ENCODE results near the gene TRAPPC2L.

Gene TRAPPC2L

DNA sequence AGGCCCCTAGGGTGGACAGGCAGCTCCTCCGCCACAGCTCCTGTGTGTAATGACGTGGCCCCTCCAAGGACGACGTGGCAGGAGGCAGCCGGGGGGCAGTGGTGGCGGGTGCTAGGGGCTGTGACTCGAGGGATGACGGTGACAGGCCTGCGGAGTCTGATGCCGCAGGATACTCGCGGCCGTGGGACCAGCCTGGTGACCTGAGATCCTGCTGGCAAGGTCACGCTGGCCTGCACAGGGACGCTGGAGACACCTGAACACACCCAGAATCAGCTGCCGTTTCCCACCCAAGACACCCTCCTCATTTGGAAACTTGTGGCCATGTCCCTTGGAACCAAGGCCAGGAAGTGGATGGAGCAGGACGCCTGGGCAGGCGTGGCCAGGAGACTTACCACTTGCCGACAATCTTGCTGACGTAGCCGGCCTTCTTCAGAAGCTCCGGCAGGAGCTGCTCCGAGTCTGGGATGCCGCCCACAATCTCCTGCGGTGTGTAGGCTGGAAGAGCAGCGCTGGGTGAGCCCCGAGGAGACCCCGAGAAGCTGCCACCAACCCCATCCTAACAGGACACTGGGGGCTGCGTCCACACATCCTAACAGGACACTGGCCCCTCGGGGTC is 16.2 kb upstream of the TRAPPC2L start:
- H3K27ac ChIP-seq (ENCODE audit: low read depth, low read length): no peak overlapping the region
- H3K4me1 ChIP-seq (ENCODE audit: control insufficient read depth, insufficient read depth, low read length): no peaks in the 10 kb centered on the region
- no peak overlapping the region for H3K4me3 ChIP-seq (ENCODE audit: low read depth, low read length)
- no peaks in the 10 kb centered on the region for H3K9me3 ChIP-seq (ENCODE audit: control insufficient read depth, insufficient read depth, low read length)
- no peak overlapping the region for H3K9ac ChIP-seq (ENCODE audit: low read depth, low read length)
- peaks cover 21% of the 10 kb centered on the region for H3K36me3 ChIP-seq (ENCODE audit: control insufficient read depth, insufficient read depth, low read length)
- H3K27me3 ChIP-seq (ENCODE audit: control insufficient read depth, insufficient read depth, low read length): no peaks in the 10 kb centered on the region

DNA sequence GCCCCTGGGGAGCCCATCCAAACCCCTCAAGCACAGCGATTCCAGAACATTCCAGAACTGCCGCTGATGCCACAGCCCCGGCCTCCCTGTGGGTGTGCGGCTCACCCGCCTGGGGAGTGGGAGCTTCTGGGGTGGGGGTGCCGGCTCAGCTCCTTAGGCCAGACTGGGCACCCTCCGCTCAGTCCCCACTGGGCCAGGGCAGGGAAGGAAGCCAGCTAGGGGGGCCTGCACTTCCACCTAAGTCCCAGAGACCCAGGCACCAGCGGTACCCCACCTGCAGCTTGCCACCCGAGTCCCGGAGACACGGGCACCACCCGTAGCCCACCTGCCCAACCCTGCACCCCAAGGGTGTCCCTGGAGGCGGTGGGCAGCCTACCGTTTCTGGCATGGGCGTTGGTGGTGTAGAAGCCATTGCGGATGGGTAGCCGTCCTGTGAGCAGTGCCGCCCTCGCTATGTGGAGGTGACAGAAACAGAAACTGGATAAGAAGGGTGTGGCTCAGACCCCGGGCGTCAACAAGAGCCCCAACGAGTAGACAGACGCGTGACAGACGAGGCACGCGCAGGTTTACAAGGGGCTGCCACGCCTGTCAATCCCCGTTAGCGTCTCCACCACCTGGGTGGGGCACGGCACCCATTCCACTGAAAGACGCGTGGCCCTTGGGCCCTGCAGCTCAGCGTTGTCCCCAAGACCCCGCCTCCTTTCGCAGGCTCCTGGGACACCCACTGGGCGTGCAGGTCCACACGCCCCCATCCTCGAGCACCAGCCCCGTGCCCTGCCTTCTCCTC is 15.2 kb upstream of the TRAPPC2L start:
- no peak overlapping the region for H3K4me3 ChIP-seq (ENCODE audit: low read depth, low read length)
- H3K9ac ChIP-seq (ENCODE audit: low read depth, low read length): no peak overlapping the region
- H3K27ac ChIP-seq (ENCODE audit: low read depth, low read length): no peak overlapping the region
- no peaks in the 10 kb centered on the region for H3K27me3 ChIP-seq (ENCODE audit: control insufficient read depth, insufficient read depth, low read length)
- peaks cover 21% of the 10 kb centered on the region for H3K36me3 ChIP-seq (ENCODE audit: control insufficient read depth, insufficient read depth, low read length)
- no peaks in the 10 kb centered on the region for H3K9me3 ChIP-seq (ENCODE audit: control insufficient read depth, insufficient read depth, low read length)
- no peaks in the 10 kb centered on the region for H3K4me1 ChIP-seq (ENCODE audit: control insufficient read depth, insufficient read depth, low read length)

DNA sequence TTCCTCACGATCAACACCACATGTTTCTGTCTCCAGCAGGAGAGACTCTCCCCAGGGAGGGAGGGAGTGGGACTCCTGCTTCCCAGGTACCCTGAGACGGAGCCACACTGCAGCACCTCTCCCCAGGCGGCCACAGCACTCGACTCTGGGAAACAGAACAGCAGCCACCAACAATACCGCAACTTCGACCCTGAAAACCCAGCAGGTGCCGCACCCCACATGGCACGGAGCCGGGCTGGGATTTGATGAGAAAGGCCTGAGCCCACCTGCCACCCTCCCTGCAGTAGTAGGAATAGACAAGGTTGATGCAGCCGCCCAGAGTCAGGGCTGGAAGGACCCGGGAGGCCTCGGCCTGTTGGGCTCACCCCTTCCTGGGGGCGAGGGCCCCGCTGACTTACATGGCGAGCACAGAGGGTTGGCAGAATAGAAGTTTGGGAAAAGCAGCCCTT is 14.6 kb upstream of the TRAPPC2L start:
- Histone ChIP-seq H3K4me1 (ENCODE audit: control insufficient read depth, insufficient read depth, low read length) (no peaks in the 10 kb centered on the region), H3K27ac (ENCODE audit: low read depth, low read length) (no peak overlapping the region), H3K4me3 (ENCODE audit: low read depth, low read length) (no peak overlapping the region), H3K9me3 (ENCODE audit: control insufficient read depth, insufficient read depth, low read length) (no peaks in the 10 kb centered on the region), H3K27me3 (ENCODE audit: control insufficient read depth, insufficient read depth, low read length) (no peaks in the 10 kb centered on the region), H3K9ac (ENCODE audit: low read depth, low read length) (no peak overlapping the region), H3K36me3 (ENCODE audit: control insufficient read depth, insufficient read depth, low read length) (peaks cover 21% of the 10 kb centered on the region)

DNA sequence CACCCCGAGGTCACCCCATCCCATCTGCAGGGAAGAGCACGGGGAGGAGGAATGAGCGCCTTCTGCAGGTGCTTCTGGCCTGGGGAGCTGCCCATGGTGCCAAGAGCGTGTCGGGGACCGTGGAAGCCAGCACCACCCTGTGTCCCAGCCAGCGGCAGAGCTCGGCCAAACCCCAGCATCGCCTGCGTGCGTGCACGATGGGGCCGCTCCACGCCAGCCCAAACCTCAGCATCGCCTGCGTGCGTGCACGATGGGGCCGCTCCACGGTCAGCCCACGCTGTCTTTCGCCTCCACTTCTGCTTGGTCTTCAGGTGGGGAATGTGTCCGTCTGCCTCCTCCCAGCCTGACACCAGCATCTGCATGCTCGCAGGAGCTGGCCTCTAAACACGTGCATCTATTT is 14.1 kb upstream of the TRAPPC2L start:
- no peaks in the 10 kb centered on the region for H3K9me3 ChIP-seq (ENCODE audit: control insufficient read depth, insufficient read depth, low read length)
- no peaks in the 10 kb centered on the region for H3K4me1 ChIP-seq (ENCODE audit: control insufficient read depth, insufficient read depth, low read length)
- no peaks in the 10 kb centered on the region for H3K27me3 ChIP-seq (ENCODE audit: control insufficient read depth, insufficient read depth, low read length)
- no peak overlapping the region for H3K27ac ChIP-seq (ENCODE audit: low read depth, low read length)
- peaks cover 21% of the 10 kb centered on the region for H3K36me3 ChIP-seq (ENCODE audit: control insufficient read depth, insufficient read depth, low read length)
- no peak overlapping the region for H3K4me3 ChIP-seq (ENCODE audit: low read depth, low read length)
- H3K9ac ChIP-seq (ENCODE audit: low read depth, low read length): no peak overlapping the region

DNA sequence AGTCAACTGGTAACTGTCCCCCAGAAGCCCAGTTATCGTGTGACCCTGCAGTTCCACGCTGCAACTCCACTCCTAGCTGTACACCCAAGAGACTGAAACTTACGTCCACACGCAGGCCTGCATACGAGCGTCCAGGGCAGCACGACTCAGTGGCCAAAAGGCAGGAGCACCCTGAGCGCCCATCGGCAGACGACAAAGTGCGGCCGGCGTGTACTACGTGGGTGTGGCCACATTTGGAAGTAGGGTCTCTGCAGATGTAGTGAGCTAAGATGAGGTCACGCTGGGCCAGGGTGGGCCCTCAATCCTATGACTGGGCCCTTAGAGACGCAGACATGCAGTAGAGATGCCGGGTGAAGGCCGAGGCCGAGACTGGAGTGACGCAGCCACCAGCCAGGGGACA is 13.7 kb upstream of the TRAPPC2L start:
- Histone ChIP-seq H3K4me3 (ENCODE audit: low read depth, low read length) (no peak overlapping the region), H3K27ac (ENCODE audit: low read depth, low read length) (no peak overlapping the region), H3K27me3 (ENCODE audit: control insufficient read depth, insufficient read depth, low read length) (no peaks in the 10 kb centered on the region), H3K36me3 (ENCODE audit: control insufficient read depth, insufficient read depth, low read length) (peaks cover 21% of the 10 kb centered on the region), H3K4me1 (ENCODE audit: control insufficient read depth, insufficient read depth, low read length) (no peaks in the 10 kb centered on the region), H3K9me3 (ENCODE audit: control insufficient read depth, insufficient read depth, low read length) (no peaks in the 10 kb centered on the region), H3K9ac (ENCODE audit: low read depth, low read length) (no peak overlapping the region)

DNA sequence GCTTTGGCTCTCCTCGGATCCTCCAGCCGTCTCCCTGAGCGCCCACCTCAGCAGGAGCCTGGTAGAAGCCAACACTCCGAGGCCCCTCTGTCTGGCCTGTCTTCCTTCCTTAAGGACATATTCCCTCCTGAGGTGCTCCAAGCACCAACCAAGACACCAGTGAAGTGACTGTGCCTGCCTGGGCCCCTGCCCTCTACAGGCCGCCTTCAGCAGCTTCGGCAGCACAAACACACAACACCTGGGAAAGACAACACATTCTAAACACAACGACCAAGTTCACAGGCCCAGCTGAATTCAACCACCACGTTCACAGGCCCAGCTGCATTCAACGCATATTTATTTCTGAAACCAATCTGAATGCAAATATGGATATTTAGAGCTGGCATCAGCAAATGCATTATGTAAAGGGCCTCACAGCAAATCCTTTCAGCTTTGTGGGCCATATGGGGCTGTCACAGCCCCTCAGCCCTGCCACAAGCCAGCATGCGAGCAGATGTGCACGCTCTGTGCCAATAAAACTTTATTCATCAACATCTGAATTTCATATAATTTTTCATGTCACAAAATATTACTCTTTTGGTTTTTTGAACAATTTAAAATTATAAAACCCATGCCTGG is 12.4 kb upstream of the TRAPPC2L start:
- Histone ChIP-seq H3K36me3 (ENCODE audit: control insufficient read depth, insufficient read depth, low read length) (peaks cover 13% of the 10 kb centered on the region), H3K27me3 (ENCODE audit: control insufficient read depth, insufficient read depth, low read length) (no peaks in the 10 kb centered on the region), H3K4me3 (ENCODE audit: low read depth, low read length) (no peak overlapping the region), H3K4me1 (ENCODE audit: control insufficient read depth, insufficient read depth, low read length) (no peaks in the 10 kb centered on the region), H3K27ac (ENCODE audit: low read depth, low read length) (no peak overlapping the region), H3K9me3 (ENCODE audit: control insufficient read depth, insufficient read depth, low read length) (no peaks in the 10 kb centered on the region), H3K9ac (ENCODE audit: low read depth, low read length) (no peak overlapping the region)

DNA sequence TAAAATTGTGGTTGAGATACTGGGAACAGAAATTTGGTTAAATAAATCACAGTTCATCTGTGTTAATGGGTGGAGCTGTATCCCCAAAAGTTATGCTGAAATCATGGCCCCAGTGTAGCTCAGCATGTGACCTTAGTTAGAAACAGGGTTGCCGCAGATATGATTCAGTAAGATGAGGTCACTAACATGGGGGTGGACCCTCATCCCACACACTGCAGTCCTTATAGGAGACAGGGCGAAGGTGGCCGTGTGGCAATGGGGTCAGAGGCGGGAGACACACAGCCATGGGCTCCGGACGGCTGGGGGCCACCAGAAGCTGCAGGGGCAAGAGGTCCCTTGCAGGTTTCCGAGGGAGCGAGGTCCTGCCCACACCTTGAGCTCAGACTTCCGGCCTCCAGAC is 10.8 kb upstream of the TRAPPC2L start:
- H3K9ac ChIP-seq (ENCODE audit: low read depth, low read length): no peak overlapping the region
- H3K4me3 ChIP-seq (ENCODE audit: low read depth, low read length): no peak overlapping the region
- no peak overlapping the region for H3K27ac ChIP-seq (ENCODE audit: low read depth, low read length)
- no peaks in the 10 kb centered on the region for H3K4me1 ChIP-seq (ENCODE audit: control insufficient read depth, insufficient read depth, low read length)
- H3K27me3 ChIP-seq (ENCODE audit: control insufficient read depth, insufficient read depth, low read length): no peaks in the 10 kb centered on the region
- H3K9me3 ChIP-seq (ENCODE audit: control insufficient read depth, insufficient read depth, low read length): no peaks in the 10 kb centered on the region
- no peaks in the 10 kb centered on the region for H3K36me3 ChIP-seq (ENCODE audit: control insufficient read depth, insufficient read depth, low read length)

DNA sequence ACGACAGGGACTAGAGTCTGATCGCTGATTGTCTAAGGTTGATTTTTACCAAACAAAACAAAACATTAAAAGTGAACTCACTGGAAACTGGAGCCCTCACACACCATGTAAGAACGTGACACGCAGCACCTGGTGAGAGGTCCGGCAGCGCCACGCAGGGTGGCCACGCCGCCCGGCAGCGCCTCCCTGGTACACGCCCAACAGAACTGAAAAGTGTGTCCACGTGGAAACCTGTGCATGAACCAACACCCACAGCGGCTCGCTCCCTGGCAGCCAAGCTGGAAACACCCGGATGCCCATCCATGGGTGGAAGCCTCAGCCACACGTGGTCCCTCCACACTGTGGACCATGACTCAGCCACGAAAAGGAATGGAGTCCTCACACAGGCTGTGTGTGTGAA is 9.3 kb upstream of the TRAPPC2L start:
- H3K36me3 ChIP-seq (ENCODE audit: control insufficient read depth, insufficient read depth, low read length): no peaks in the 10 kb centered on the region
- no peaks in the 10 kb centered on the region for H3K9me3 ChIP-seq (ENCODE audit: control insufficient read depth, insufficient read depth, low read length)
- H3K4me1 ChIP-seq (ENCODE audit: control insufficient read depth, insufficient read depth, low read length): no peaks in the 10 kb centered on the region
- no peak overlapping the region for H3K4me3 ChIP-seq (ENCODE audit: low read depth, low read length)
- H3K27me3 ChIP-seq (ENCODE audit: control insufficient read depth, insufficient read depth, low read length): no peaks in the 10 kb centered on the region
- no peak overlapping the region for H3K9ac ChIP-seq (ENCODE audit: low read depth, low read length)
- no peak overlapping the region for H3K27ac ChIP-seq (ENCODE audit: low read depth, low read length)

DNA sequence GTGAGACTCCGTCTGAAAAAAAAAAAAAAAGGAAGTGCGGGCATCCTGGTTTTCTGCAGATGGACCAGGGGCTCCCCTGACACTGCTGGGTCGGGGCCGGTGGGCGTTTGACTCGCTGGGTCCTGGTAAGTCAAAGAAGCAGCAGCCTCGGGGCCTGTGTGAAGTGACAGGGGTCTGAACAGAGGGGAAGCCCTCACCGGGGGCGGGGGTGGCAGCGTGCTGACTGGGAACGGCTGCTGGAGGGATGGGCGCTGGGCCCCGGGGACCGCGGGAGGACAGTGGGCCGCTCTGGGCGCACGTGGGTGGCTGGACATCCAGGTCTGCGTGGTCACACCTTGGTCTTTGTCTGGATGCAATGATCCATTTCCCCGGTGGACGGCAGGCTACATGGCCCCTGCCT is 8.4 kb upstream of the TRAPPC2L start:
- Histone ChIP-seq H3K4me1 (ENCODE audit: control insufficient read depth, insufficient read depth, low read length) (no peaks in the 10 kb centered on the region), H3K4me3 (ENCODE audit: low read depth, low read length) (no peak overlapping the region), H3K9me3 (ENCODE audit: control insufficient read depth, insufficient read depth, low read length) (no peaks in the 10 kb centered on the region), H3K27ac (ENCODE audit: low read depth, low read length) (no peak overlapping the region), H3K9ac (ENCODE audit: low read depth, low read length) (no peak overlapping the region), H3K27me3 (ENCODE audit: control insufficient read depth, insufficient read depth, low read length) (no peaks in the 10 kb centered on the region), H3K36me3 (ENCODE audit: control insufficient read depth, insufficient read depth, low read length) (no peaks in the 10 kb centered on the region)

DNA sequence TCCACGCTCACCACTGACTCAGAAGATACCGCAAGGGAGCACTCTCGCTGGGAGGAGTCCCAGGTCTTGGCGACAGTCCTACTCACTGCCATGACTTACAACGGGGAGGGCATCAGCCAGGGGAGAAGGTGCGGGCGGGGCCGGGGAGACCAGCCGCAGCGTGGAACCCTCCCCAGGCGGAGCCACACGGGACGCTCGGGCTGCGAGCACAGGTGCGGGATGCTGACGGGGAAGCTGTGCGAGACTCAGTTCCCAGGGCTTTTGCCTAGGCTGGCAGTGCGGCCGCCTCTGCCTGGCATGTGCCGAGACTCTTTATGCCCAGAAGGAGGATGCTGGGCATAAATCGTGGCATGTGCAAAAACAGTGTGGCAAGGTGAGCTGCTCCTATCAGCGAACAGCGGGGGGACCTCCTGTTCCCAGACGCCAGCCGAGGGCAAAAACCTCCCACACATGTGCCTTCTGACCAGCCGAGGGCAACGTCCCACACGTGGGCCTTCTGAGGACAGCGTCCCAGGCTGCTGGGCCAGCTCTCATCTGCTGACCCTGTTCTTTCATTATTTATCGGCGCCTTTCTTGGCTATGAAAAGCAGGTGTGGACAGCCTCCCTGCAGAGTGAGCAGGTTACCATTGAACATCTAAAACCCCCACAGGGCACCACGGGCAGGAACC is 6.3 kb upstream of the TRAPPC2L start:
- Histone ChIP-seq H3K9ac (ENCODE audit: low read depth, low read length) (no peak overlapping the region), H3K36me3 (ENCODE audit: control insufficient read depth, insufficient read depth, low read length) (no peaks in the 10 kb centered on the region; the same call in 1 of the 2 replicates), H3K4me1 (ENCODE audit: control insufficient read depth, insufficient read depth, low read length) (peaks cover 2% of the 10 kb centered on the region), H3K27me3 (ENCODE audit: control insufficient read depth, insufficient read depth, low read length) (no peaks in the 10 kb centered on the region), H3K27ac (ENCODE audit: low read depth, low read length) (no peak overlapping the region), H3K4me3 (ENCODE audit: low read depth, low read length) (no peak overlapping the region), H3K9me3 (ENCODE audit: control insufficient read depth, insufficient read depth, low read length) (no peaks in the 10 kb centered on the region)

DNA sequence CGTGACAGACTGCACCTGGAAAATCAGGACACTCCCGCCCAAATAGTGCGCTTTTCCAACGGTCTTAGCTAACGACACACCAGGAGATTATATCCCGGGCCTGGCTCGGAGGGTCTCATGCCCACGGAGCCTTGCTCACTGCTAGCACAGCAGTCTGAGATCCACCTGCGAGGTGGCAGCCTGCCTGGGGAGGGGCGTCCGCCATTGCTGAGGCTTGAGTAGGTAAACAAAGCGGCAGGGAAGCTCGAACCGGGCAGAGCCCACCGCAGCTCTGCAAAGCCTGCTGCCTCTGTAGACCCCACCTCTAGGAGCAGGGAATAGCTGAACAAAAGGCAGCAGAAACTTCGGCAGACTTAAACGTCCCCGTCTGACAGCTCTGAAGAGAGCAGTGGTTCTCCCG is 5.3 kb upstream of the TRAPPC2L start:
- Histone ChIP-seq H3K27me3 (ENCODE audit: control insufficient read depth, insufficient read depth, low read length) (no peaks in the 10 kb centered on the region), H3K4me1 (ENCODE audit: control insufficient read depth, insufficient read depth, low read length) (peaks cover 7% of the 10 kb centered on the region)

More for the DNA sequence above, 5.3 kb upstream of the TRAPPC2L start:
- Histone ChIP-seq H3K36me3 (ENCODE audit: control insufficient read depth, insufficient read depth, low read length) (no peaks in the 10 kb centered on the region; the same call in 1 of the 2 replicates), H3K4me3 (ENCODE audit: low read depth, low read length) (no peak overlapping the region), H3K27ac (ENCODE audit: low read depth, low read length) (no peak overlapping the region), H3K9me3 (ENCODE audit: control insufficient read depth, insufficient read depth, low read length) (no peaks in the 10 kb centered on the region), H3K9ac (ENCODE audit: low read depth, low read length) (no peak overlapping the region)
